OCI-LY1 (cell line): ENCODE data around the gene UGT1A10.

Experiments used
- H2AFZ ChIP-seq: fragments of 200-600 bp; sonication (generic), shearing (Covaris generic); 2 replicates; pipeline ENCODE4 v1.6.0; 2014; ENCODE audit warnings: antibody characterized with exemption, mild to moderate bottlenecking, low read length
- H3F3A ChIP-seq: fragments of 200-600 bp; sonication (generic), shearing (Covaris generic); 2 replicates; pipeline ENCODE4 v1.6.0; 2014; ENCODE audit warnings: mild to moderate bottlenecking, antibody characterized with exemption, low read length, moderate library complexity; ENCODE audit not compliant: insufficient read depth
- H3K27ac ChIP-seq: fragments of 200-600 bp; sonication (generic); 2 replicates; pipeline ENCODE4 v1.5.1; 2014; ENCODE audit warnings: low read length, mixed run types, mild to moderate bottlenecking, low read depth; ENCODE audit not compliant: poor library complexity, severe bottlenecking
- H3K27me3 ChIP-seq: fragments of 200-600 bp; sonication (generic); 2 replicates; pipeline ENCODE4 v1.6.0; 2014; ENCODE audit warnings: antibody characterized with exemption, mild to moderate bottlenecking, low read length, moderate library complexity; ENCODE audit not compliant: insufficient read depth
- H3K36me3 ChIP-seq: fragments of 200-600 bp; sonication (generic); 2 replicates; pipeline ENCODE4 v1.6.1; 2014; ENCODE audit warnings: mild to moderate bottlenecking, antibody characterized with exemption, low read length, moderate library complexity, mixed read lengths; ENCODE audit not compliant: insufficient read depth
- H3K4me1 ChIP-seq: fragments of 200-600 bp; sonication (generic); 2 replicates; pipeline ENCODE4 v1.5.1; 2014; ENCODE audit warnings: mild to moderate bottlenecking, low read length, moderate library complexity; ENCODE audit not compliant: insufficient read depth, severe bottlenecking
- H3K4me2 ChIP-seq: fragments of 200-600 bp; sonication (generic), shearing (Covaris generic); 2 replicates; pipeline ENCODE4 v1.6.1; 2014; ENCODE audit warnings: low read length
- H3K4me3 ChIP-seq: fragments of 200-600 bp; sonication (generic); 2 replicates; pipeline ENCODE4 v1.5.1; 2014; ENCODE audit warnings: low read length, low read depth, mild to moderate bottlenecking, mixed read lengths; ENCODE audit not compliant: poor library complexity, severe bottlenecking
- H3K79me2 ChIP-seq: fragments of 200-600 bp; shearing (Covaris generic); 2 replicates; pipeline ENCODE4 v1.6.1; 2016; ENCODE audit warnings: mixed run types, low read length, mixed read lengths; ENCODE audit not compliant: insufficient read depth
- H3K9ac ChIP-seq: fragments of 200-600 bp; sonication (generic), shearing (Covaris generic); 2 replicates; pipeline ENCODE4 v1.6.1; 2014; ENCODE audit warnings: mild to moderate bottlenecking, low read length, mixed read lengths
- H3K9me2 ChIP-seq: fragments of 200-600 bp; sonication (generic), shearing (Covaris generic); 2 replicates; pipeline ENCODE4 v1.6.1; 2014; ENCODE audit warnings: low read depth, mild to moderate bottlenecking, low read length, mixed read lengths
- H3K9me3 ChIP-seq: fragments of 200-600 bp; shearing (Covaris generic); 2 replicates; pipeline ENCODE4 v1.6.1; 2014; ENCODE audit warnings: low read length, mixed read lengths
- H4K20me1 ChIP-seq: fragments of 200-600 bp; sonication (generic), shearing (Covaris generic); 2 replicates; pipeline ENCODE4 v1.6.0; 2016; ENCODE audit warnings: mild to moderate bottlenecking, low read length; ENCODE audit not compliant: insufficient read depth
- CTCF ChIP-seq: fragments of 200-600 bp; sonication (generic), shearing (Covaris generic); IDR thresholded peaks from 2 replicates; pipeline ENCODE4 v1.5.1; 2017; ENCODE audit warnings: mild to moderate bottlenecking, antibody characterized with exemption, low read length, moderate library complexity, mixed read lengths
- EZH2 ChIP-seq: fragments of 200-600 bp; sonication (generic), shearing (Covaris generic); IDR thresholded peaks from 2 replicates; pipeline ENCODE4 v1.8.0; 2017; ENCODE audit warnings: borderline replicate concordance, mixed run types, mild to moderate bottlenecking, antibody characterized with exemption, low read length, moderate library complexity, mixed read lengths

UGT1A10 gene

GRCh38 chr2:233707940-233708644, 71.8 kb downstream of the UGT1A10 start:
- TF ChIP-seq EZH2 (no peak), CTCF (no peak)

GRCh38 chr2:233708942-233709341, 72.7 kb downstream of the UGT1A10 start:
- Histone ChIP-seq H3K4me2 (no peak overlapping the region), H3K4me1 (no peaks in the 10 kb centered on the region), H3K27me3 (no peaks in the 10 kb centered on the region), H3K36me3 (no peaks in the 10 kb centered on the region), H3K9me3 (no peaks in the 10 kb centered on the region), H3K4me3 (no peak overlapping the region), H4K20me1 (no peaks in the 10 kb centered on the region), H3K79me2 (no peaks in the 10 kb centered on the region), H2AFZ (no peak overlapping the region), H3K9me2 (no peaks in the 10 kb centered on the region), H3F3A (no peaks in the 10 kb centered on the region), H3K27ac (no peak overlapping the region), H3K9ac (no peak overlapping the region)
- no peak for TF ChIP-seq EZH2
- no peak for TF ChIP-seq CTCF

More at GRCh38 chr2:233707940-233708644, 71.8 kb downstream of the UGT1A10 start:
- Histone ChIP-seq H3K9ac (no peak overlapping the region), H3K4me3 (no peak overlapping the region), H3K4me1 (no peaks in the 10 kb centered on the region), H3K4me2 (no peak overlapping the region), H3K79me2 (no peaks in the 10 kb centered on the region), H3F3A (no peaks in the 10 kb centered on the region), H4K20me1 (no peaks in the 10 kb centered on the region), H2AFZ (no peak overlapping the region), H3K36me3 (no peaks in the 10 kb centered on the region; the same call in 1 of the 2 replicates), H3K27ac (no peak overlapping the region), H3K9me3 (no peaks in the 10 kb centered on the region), H3K27me3 (no peaks in the 10 kb centered on the region), H3K9me2 (no peaks in the 10 kb centered on the region)

GRCh38 chr2:233711312-233712008, 75.2 kb downstream of the UGT1A10 start:
- no peak overlapping the region for H3K9ac ChIP-seq
- no peak overlapping the region for H2AFZ ChIP-seq
- no peaks in the 10 kb centered on the region for H4K20me1 ChIP-seq
- no peak overlapping the region for H3K4me2 ChIP-seq
- H3K9me2 ChIP-seq, result no peaks in the 10 kb centered on the region
- H3K36me3 ChIP-seq, result no peaks in the 10 kb centered on the region
- no peaks in the 10 kb centered on the region for H3K79me2 ChIP-seq
- no peaks in the 10 kb centered on the region for H3K9me3 ChIP-seq
- H3K27me3 ChIP-seq, result no peaks in the 10 kb centered on the region
- H3K4me1 ChIP-seq, result no peaks in the 10 kb centered on the region
- TF ChIP-seq CTCF, result peak; percentile 93
- no peak for TF ChIP-seq EZH2
- H3K27ac ChIP-seq, result no peak overlapping the region
- no peak overlapping the region for H3K4me3 ChIP-seq
- no peaks in the 10 kb centered on the region for H3F3A ChIP-seq
